GM12872 (cell line): ENCODE data around the gene PRRC2C.

Experiments
- TF ChIP-seq, protein P1 (sequence below): IDR thresholded peaks from 3 replicates; pipeline ENCODE4 v1.5.1; 2011; ENCODE audit warnings: low read depth, mild to moderate bottlenecking, low read length, moderate library complexity; ENCODE audit not compliant: insufficient read depth

PRRC2C gene

DNA sequence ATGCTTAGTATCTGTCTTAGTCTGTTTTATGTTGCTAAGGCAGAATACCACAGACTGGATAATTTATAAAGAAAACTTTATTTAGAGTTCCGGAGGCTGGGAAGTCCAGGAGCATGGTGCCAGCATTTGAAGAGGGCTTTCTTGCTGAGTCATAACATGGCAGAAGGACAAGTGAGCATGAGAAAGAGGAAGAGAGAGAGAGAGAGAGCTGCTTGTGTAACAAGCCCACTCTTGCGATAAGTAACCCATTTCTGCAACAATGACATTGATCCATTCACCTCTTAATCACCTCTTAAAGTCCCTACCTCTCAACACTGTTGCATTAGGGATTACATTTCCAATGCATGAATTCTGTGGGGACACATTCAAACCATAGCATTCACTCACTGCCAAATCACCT, 125.1 kb downstream of the PRRC2C start:
- TF ChIP-seq, protein P1, sequence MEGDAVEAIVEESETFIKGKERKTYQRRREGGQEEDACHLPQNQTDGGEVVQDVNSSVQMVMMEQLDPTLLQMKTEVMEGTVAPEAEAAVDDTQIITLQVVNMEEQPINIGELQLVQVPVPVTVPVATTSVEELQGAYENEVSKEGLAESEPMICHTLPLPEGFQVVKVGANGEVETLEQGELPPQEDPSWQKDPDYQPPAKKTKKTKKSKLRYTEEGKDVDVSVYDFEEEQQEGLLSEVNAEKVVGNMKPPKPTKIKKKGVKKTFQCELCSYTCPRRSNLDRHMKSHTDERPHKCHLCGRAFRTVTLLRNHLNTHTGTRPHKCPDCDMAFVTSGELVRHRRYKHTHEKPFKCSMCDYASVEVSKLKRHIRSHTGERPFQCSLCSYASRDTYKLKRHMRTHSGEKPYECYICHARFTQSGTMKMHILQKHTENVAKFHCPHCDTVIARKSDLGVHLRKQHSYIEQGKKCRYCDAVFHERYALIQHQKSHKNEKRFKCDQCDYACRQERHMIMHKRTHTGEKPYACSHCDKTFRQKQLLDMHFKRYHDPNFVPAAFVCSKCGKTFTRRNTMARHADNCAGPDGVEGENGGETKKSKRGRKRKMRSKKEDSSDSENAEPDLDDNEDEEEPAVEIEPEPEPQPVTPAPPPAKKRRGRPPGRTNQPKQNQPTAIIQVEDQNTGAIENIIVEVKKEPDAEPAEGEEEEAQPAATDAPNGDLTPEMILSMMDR, result no peak

DNA sequence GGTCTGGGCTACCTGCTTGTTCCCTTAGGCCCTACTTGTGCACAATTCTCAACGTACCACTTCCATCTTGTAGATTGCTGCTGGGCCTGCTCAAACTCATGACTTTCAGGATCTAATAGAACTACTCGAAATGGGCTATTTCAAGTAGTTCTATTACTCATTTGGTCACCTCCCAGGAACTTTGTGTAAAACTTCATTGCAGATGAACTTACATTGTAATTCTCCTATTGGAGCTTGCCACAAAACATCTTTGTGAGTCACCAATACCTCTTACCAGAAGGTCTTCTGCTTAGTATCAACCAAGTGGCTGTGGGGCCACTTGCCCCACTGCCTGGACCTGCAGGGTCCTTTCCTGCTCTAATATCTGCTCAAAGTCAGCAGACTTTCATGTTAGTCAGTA, 126.0 kb downstream of the PRRC2C start:
- TF ChIP-seq, protein P1, result no peak

DNA sequence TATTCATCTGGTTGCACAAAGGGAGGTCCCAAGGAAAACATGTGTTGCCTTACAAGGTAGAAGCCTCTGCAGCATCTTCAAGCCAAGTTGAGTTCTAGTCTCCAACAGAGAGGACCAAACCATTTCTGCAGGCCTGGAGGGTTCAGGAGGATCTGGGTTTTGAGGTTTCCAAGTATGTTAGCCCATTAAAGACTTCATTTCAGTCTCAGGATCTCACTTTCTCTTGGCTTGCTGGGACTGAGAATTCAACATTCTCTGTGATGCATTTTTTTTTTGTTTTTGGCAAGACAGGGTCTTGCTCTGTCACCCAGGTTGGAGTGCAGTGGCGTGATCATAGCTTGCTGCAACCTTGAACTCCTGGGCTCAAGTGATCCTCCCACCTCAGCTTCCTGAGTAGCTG, 128.0 kb downstream of the PRRC2C start:
- TF ChIP-seq, protein P1, result no peak

DNA sequence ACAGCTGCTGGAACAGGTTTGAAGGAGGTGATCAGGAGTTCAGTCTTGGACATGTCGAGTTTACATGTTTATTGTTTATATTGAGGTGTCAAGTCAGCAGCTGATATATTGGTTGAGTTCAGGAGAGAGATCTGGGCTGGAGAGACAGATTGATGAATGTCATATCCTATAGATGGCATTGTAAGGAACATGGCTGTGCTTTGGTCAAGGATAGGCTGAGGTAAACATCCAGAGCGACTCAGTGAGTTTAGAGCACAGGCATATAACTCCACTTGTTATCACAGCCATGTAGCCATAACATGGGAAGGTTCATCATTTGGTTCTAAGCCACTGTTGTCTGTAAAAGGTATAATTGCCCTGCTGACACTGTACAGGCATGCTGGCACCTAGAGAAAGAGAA, 131.3 kb downstream of the PRRC2C start:
- TF ChIP-seq, protein P1, result no peak

DNA sequence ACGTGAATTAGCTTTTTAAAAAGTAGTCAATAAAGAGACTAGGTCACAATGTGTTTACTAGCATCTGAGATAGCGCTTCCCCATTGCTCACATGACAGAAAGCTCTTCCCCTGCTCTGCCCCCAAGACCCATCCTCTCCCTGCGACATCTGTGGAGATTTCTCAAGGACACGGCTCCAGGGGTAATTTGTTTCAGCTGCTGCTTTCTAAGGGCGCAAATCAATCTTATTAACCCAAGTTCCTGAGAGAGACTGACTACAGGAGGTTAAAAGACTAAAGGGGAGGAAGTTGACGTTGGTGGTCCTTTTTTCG, 136.8 kb downstream of the PRRC2C start, which contains the start of gene MYOCOS:
Gene MYOCOS, plus strand, starts transcription at position 92 of the 311 bp plus-strand sequence. CDS start 1,641 bp downstream, outside the sequence.
- TF ChIP-seq, protein P1, result no peak

DNA sequence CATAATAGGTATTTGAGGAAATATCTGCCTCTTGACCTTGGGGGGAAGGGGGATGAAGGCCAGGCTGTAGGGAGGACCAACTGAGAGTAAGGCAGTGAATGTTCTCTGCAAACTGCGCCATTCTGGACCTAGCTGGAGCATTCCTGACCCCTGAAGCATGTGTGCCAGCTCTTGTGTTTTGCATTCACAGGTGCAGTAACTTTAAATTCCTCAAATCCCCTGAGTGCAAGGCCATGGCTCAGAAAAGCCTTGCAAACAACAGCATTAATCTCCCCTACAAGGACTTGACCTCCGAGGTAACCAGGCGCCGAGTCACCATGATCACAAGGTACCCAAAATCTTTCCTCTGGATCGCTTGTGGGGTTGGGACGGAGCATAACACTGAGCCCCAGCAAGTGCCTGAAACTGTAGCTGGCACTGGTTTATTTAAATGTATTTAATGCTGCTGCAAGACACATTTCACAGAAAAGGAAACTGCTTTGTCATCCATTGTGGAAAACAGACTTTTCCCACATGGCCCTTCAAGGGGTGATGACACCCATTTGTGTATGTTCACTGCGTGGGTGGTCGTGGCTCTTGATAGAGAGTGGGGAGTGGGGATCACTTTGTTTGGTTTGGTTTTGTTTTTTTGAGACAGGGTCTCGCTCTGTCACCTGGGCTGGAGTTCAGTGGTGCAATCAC, 138.5 kb downstream of the PRRC2C start:
- TF ChIP-seq, protein P1, result no peak

DNA sequence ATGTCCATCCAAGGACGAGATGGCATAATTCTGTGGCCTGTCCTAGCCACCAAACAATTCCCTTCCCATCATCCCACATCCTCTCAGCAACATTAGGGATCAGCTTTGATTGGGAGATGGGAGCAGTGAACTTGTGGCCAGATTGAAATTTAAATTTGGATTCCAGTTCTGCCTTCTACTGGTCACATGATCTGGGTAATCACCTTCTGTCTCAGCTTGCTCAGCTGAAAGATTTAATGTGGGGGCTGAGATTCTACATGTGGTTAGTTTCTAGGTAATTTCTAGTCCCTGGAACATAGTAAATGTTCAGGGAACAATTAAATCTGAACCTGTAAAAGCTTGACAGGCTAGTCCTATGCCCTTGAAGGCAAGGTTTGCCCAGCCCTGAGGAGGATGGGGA, 139.9 kb downstream of the PRRC2C start:
- TF ChIP-seq, protein P1, result no peak

DNA sequence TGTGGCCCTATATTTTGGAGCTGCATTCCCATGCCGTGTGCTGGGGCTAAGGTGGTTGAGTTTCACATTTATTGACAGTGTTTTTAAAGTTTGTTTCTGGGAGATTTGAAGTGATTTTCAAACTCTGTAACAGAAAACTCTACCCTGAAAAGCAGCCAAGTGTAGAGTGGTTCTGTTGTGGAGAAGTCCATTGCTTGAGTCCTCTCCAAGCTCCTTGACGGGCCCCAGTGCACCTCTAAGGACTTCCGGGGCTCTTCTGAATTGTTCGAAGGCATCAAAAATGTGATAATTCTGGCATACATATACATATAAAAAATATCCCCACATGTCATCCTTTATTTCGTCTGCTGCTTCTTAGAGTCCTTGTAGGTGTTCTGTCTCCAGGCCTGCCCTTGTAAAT, 141.7 kb downstream of the PRRC2C start:
- TF ChIP-seq, protein P1, result no peak
